PFSK-1 (cell line): ENCODE data around the gene MYOF.

ENCODE experiments used
- FOXP2 ChIP-seq: optimal IDR thresholded peaks from 2 replicates; pipeline ENCODE3; 2011; ENCODE audit warnings: borderline replicate concordance, control low read depth, inconsistent platforms; ENCODE audit not compliant: insufficient read depth; ENCODE audit errors: extremely low read length, extremely low read depth
- POLR2AphosphoS5 ChIP-seq: IDR thresholded peaks from 2 replicates; pipeline ENCODE4 v1.6.1; 2012; ENCODE audit warnings: low read depth, mild to moderate bottlenecking, control low read depth, low read length, moderate library complexity
- SIN3A ChIP-seq: IDR thresholded peaks from 2 replicates; pipeline ENCODE4 v1.6.1; 2012; ENCODE audit warnings: mild to moderate bottlenecking, low read length, moderate library complexity, borderline replicate concordance; ENCODE audit not compliant: insufficient read depth
- TAF1 ChIP-seq: IDR thresholded peaks from 2 replicates; pipeline ENCODE4 v1.6.1; 2012; ENCODE audit warnings: low read length, control low read depth, borderline replicate concordance; ENCODE audit not compliant: insufficient read depth
- TF ChIP-seq, protein P1 (sequence below), 2 experiments: IDR thresholded peaks; 2 replicates each; pipeline versions ENCODE4 v1.6.1 to v1.8.0; 2011 to 2012; ENCODE audit warnings: low read depth in 2 of 2, low read length in 2 of 2, control low read depth in 1 of 2, inconsistent platforms in 1 of 2, mild to moderate bottlenecking in 1 of 2, moderate library complexity in 1 of 2; ENCODE audit not compliant: insufficient read depth in 1 of 2

Gene MYOF

DNA sequence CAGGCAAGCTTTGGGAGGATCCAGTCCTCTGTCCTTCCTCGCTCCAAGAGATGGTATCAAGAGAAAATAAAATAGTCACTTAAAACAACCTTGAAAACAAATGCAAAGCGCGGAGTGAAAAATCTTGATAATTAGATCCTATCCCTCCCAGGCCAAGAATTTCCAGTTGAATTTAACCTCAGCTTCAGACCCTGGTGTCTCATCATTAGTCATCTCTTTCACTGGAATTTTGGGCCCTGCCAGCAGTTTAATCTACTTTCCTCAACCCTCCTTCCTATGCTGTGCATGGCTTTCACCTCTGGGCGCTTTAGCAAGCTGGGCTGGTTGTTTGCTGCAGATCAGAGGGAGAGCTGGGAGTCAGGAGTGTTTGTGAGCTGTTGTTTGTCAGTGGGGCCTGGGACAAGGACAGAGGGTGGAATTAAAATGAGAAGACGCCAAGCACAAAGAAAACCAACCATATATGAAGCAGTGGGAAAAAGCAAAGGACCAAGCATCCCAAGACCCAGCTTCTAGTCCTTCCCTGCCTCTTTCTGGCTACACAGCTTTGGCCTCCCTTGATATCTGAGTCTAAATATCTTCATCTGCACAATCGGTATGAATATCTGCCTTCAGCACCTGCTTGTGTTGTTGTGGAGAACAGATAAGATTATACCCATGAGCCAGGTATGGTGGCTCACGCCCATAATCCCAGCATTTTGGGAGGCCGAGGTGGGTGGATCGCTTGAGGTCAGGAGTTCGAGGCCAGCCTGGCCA lies 13.5 kb downstream of the MYOF start:
- TF ChIP-seq FOXP2 = no peak
- no peak for TF ChIP-seq POLR2AphosphoS5
- no peak for TF ChIP-seq TAF1
- TF ChIP-seq SIN3A = no peak

DNA sequence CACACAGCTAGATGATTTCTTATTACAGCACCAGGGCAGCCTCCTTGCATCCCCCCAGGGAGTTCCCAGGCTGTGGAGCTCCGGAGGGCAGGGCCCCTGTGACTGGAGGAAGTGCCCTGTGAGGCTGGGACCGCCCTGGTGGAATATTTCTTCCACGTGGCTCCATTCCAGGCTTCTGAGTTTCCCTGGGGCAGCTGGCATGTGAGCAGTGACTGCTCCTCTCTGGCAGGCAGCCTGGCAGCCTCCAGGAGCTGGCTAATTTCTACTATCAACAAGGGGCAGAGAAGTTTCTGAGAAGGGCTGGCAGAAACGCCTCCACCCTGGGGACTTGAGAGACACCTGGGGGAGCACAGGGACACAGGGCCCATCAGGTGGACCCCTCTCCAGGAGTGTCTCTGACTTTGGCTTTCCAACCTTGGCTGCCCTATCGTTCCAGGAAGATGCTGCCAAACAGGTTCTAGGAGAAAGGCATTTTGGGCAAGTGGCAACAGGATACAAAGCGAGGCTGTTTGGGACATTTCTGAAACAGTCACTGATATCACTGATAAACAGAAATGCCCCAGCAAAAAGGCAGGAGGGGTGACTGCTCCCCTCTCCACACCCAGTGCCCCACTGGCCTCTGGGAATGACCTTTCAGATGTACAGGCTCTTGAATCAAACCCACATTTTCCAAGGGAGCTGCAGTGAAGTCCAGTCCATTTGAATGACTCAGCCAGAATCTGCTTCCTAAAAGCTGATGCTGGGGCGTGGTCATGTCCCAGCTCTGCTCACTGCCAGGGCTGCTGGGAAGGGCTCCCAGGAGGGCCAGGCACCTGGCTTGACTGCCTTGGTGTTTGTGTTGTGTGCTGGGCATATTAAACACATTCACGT lies 16.1 kb downstream of the MYOF start:
- TF ChIP-seq FOXP2 (no peak), POLR2AphosphoS5 (no peak), SIN3A (no peak), TAF1 (no peak)
- TF ChIP-seq, protein P1, sequence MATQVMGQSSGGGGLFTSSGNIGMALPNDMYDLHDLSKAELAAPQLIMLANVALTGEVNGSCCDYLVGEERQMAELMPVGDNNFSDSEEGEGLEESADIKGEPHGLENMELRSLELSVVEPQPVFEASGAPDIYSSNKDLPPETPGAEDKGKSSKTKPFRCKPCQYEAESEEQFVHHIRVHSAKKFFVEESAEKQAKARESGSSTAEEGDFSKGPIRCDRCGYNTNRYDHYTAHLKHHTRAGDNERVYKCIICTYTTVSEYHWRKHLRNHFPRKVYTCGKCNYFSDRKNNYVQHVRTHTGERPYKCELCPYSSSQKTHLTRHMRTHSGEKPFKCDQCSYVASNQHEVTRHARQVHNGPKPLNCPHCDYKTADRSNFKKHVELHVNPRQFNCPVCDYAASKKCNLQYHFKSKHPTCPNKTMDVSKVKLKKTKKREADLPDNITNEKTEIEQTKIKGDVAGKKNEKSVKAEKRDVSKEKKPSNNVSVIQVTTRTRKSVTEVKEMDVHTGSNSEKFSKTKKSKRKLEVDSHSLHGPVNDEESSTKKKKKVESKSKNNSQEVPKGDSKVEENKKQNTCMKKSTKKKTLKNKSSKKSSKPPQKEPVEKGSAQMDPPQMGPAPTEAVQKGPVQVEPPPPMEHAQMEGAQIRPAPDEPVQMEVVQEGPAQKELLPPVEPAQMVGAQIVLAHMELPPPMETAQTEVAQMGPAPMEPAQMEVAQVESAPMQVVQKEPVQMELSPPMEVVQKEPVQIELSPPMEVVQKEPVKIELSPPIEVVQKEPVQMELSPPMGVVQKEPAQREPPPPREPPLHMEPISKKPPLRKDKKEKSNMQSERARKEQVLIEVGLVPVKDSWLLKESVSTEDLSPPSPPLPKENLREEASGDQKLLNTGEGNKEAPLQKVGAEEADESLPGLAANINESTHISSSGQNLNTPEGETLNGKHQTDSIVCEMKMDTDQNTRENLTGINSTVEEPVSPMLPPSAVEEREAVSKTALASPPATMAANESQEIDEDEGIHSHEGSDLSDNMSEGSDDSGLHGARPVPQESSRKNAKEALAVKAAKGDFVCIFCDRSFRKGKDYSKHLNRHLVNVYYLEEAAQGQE (IDR thresholded peaks at IDR 0.05; ENCODE audit: insufficient read depth in 1 of 2, low read depth in 2 of 2, low read length in 2 of 2) = no peak

DNA sequence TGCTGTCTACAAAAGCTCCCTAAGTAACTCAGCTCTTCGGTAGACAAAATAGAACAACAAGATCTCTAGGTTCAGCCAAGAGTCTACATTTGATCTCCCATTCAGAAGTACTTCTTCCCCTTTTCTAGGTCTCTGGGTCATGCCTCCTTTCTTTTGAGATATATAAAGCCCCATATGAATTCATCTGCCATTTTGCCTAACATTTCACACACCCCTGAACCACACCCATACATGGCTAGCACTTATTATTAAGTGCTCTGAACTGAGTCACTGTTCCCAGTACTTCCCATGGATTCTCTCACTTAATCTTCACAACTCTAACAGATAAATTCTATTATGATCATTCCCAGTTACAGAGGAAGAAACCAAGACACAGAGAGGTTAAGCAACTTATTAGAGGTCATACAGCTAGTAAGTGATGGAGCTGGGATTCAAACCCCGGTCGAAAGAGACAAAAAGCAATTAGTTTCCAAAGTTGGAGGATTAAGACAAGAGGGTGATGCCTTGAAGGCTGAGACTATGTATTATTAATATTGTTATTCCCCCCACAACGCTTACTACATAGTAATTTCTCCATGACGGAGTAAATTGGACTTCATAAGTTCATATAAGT lies 17.3 kb downstream of the MYOF start:
- TF ChIP-seq SIN3A (no peak), TAF1 (no peak), POLR2AphosphoS5 (no peak), FOXP2 (no peak)
- TF ChIP-seq, protein P1 (IDR thresholded peaks at IDR 0.05; ENCODE audit: insufficient read depth in 1 of 2, low read depth in 2 of 2, low read length in 2 of 2) = no peak

DNA sequence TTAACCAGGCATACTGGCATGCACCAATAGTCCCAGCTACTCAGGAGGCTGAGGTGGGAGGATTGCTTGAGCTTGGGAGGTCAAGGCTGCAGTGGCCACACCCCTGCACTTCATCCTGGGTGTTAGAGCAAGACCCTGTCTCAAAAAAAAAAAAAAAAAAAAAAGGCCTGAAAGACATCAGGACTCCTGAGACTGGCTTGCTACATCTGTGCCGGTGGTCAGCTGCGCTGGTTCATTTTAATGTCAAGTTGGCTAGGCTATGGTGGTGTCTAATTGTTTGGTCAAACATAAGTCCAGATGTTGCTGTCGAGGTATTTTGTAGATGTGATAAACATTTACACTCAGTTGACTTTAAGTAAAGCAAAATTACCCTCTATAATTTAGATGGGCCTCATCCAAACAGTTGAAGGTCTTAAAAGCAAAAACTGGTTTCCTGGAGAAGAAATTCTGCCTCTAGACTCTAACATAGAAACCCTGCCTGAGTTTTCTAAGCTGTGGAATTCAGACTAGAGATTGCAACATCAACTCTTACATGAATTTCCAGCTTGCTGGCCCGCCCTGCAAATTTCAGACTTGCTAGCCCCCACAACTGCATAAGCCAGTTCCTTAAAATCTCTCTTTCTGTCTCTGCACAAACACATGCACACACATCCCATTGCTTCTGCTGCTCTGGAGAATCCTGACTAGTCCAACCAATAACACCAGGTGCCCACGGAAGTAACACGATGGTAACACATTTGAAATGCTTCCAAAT lies 18.2 kb downstream of the MYOF start:
- TF ChIP-seq POLR2AphosphoS5 = no peak

DNA sequence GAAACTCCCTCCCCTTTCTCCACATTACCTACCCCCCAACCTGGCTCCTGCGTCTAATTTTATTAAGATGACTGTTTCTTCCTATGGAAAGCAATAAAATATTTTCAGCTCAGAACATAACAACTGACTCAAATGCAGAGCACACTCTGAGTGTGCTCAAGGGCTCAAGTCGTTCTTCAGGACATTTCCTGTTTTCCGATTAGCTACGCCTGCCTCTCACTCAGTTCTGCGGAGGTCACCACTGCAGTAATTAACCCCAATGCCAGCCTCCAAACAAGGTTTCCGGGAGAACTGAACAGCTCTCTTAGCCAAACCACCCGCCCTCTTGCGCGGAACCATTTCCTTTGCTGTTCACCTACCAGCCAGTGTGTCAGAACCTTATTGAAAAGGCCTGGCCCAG lies 19.3 kb downstream of the MYOF start:
- no peak for TF ChIP-seq POLR2AphosphoS5
- TF ChIP-seq TAF1 = no peak
- TF ChIP-seq, protein P1 (IDR thresholded peaks at IDR 0.05; ENCODE audit: insufficient read depth in 1 of 2, low read depth in 2 of 2, low read length in 2 of 2) = no peak
- no peak for TF ChIP-seq SIN3A
- TF ChIP-seq FOXP2 = no peak

DNA sequence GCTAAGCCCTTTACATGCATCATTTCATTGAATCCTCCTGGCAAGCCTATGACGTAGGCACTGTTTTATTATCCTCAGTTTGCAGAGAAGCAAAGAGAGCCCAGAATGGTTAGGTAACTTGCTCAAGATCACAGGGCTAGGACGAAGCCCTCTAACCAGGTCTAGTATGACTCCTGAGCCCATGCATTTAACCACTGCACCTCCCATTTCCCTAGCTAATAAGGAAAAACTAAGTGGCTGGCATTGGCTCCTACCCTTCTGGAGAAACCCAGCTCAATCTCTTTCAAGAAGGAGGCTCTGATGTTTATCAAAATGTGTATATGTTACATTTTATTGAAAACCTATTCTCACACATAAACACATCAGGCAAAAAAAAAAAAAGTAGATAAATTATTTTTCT lies 19.8 kb downstream of the MYOF start:
- TF ChIP-seq, protein P1 (IDR thresholded peaks at IDR 0.05; ENCODE audit: insufficient read depth in 1 of 2, low read depth in 2 of 2, low read length in 2 of 2) = no peak
- no peak for TF ChIP-seq FOXP2
- TF ChIP-seq SIN3A = no peak
- TF ChIP-seq TAF1 = no peak
- no peak for TF ChIP-seq POLR2AphosphoS5
